Osteocyte (in vitro differentiated cells): ENCODE data around the gene ELOA. TPM values are rescaled to one million over a fixed set of nuclear protein-coding genes. Genes with fewer than 3 reads are reported as not detected.

Source experiments
- DNase-seq: peaks from one replicate; pipeline ENCODE4 v3.0.0; 2021; ENCODE audit warnings: mixed read lengths; ENCODE audit not compliant: unreplicated experiment; ENCODE audit errors: extremely low spot score
- H3K27ac Mint-ChIP-seq: one replicate; pipeline ENCODE4 v1.8.0; 2021; ENCODE audit warnings: mild to moderate bottlenecking, mixed read lengths; ENCODE audit not compliant: unreplicated experiment
- H3K27me3 Mint-ChIP-seq: one replicate; pipeline ENCODE4 v1.8.0; 2021; ENCODE audit warnings: mixed read lengths; ENCODE audit not compliant: unreplicated experiment
- H3K36me3 Mint-ChIP-seq: one replicate; pipeline ENCODE4 v1.8.0; 2021; ENCODE audit warnings: mixed read lengths; ENCODE audit not compliant: unreplicated experiment
- H3K4me1 Mint-ChIP-seq: one replicate; pipeline ENCODE4 v1.8.0; 2021; ENCODE audit warnings: mixed read lengths; ENCODE audit not compliant: unreplicated experiment
- H3K4me3 Mint-ChIP-seq: one replicate; pipeline ENCODE4 v1.8.0; 2021; ENCODE audit warnings: mild to moderate bottlenecking, moderate library complexity, mixed read lengths; ENCODE audit not compliant: unreplicated experiment
- H3K9me3 Mint-ChIP-seq: one replicate; pipeline ENCODE4 v1.8.0; 2021; ENCODE audit warnings: mixed read lengths; ENCODE audit not compliant: unreplicated experiment
- CTCF ChIP-seq: fragments of 200-600 bp; sonication (generic); IDR thresholded peaks from 2 replicates; pipeline ENCODE4 v1.5.0; 2021; ENCODE audit warnings: antibody characterized with exemption, mild to moderate bottlenecking, moderate library complexity
- total RNA-seq: library from RNA; stranded (reverse); gene quantifications from 2 replicates; pipeline ENCODE4 v1.2.1, GENCODE V29; 2021

ELOA gene
- total RNA-seq, 1 donor from 2014 or later = 47.0 TPM

DNA sequence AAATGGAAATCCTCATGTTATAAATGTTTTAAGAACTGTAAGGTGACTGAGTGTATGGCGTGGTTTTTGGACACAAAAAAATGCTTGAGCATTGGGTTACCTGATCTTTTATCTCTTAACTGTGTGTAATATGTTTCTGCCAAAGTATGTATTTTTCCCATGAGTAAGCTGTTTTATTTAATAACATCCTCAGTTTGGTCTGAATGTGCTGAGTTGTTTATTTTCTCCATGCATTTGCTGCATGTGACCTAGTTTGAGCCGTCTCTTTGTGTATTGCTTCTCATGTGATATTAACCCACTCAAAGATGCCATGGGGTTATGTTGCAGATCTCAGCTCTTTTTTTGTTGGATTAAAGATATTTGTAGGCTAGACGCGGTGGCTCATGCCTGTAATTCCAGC lies 41.6 kb downstream of the ELOA start:
- DNase-seq = no peak
- Mint-ChIP-seq H3K27ac (no peak overlapping the region), H3K27me3 (no peaks in the 10 kb centered on the region), H3K4me3 (no peak overlapping the region), H3K4me1 (peaks cover 18% of the 10 kb centered on the region), H3K36me3 (peaks cover 36% of the 10 kb centered on the region), H3K9me3 (no peaks in the 10 kb centered on the region)
- no peak for TF ChIP-seq CTCF

- no peak overlapping the region for H3K4me3 Mint-ChIP-seq
- H3K27me3 Mint-ChIP-seq = no peaks in the 10 kb centered on the region
- no peaks in the 10 kb centered on the region for H3K9me3 Mint-ChIP-seq
- H3K36me3 Mint-ChIP-seq = peaks cover 33% of the 10 kb centered on the region
- no peak overlapping the region for H3K27ac Mint-ChIP-seq
- DNase-seq = no peak
- TF ChIP-seq CTCF = no peak
- H3K4me1 Mint-ChIP-seq = peaks cover 38% of the 10 kb centered on the region
Observed at GRCh38 chr1:23787701-23788100, 44.4 kb downstream of the ELOA start.

DNA sequence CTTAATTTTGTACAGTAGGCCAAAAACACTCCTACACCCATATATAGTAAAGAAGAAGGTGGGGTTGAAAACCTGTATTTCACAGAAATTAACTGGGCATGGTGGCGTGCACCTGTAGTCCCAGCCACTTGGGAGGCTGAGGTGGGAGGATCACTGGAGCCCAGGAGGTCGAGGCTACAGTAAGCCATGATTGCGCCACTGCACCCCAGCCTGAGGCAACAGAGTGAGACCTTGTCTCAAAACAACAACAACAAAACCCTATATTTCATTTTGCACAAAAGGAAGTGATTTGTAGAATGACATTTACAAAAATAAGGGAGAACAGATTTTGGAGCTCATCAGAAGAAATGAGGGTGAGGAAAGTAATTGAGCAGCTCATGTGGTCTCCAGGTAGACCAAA lies 45.4 kb downstream of the ELOA start:
- Mint-ChIP-seq H3K27me3 (no peaks in the 10 kb centered on the region), H3K9me3 (no peaks in the 10 kb centered on the region), H3K4me3 (no peak overlapping the region), H3K36me3 (peaks cover 33% of the 10 kb centered on the region), H3K4me1 (peaks cover 41% of the 10 kb centered on the region), H3K27ac (peak overlapping the region; percentile 42)
- no peak for TF ChIP-seq CTCF
- no peak for DNase-seq

GRCh38 chr1:23790696-23791515 lies 47.6 kb downstream of the ELOA start, which contains the start of gene LYPLA2:
Gene LYPLA2, plus strand, starts transcription at chr1:23791145. Its CDS starts 1,538 bp downstream, at chr1:23792683.
- Mint-ChIP-seq H3K4me3 (peak within 1 kb of the TSS; percentile 96), H3K4me1 (peaks cover 41% of the 10 kb centered on the region), H3K27me3 (no peaks in the 10 kb centered on the region), H3K9me3 (no peaks in the 10 kb centered on the region), H3K36me3 (peaks cover 26% of the 10 kb centered on the region), H3K27ac (peak within 1 kb of the TSS; percentile 94)
- TF ChIP-seq CTCF = no peak
- DNase-seq = peak; percentile 97

DNA sequence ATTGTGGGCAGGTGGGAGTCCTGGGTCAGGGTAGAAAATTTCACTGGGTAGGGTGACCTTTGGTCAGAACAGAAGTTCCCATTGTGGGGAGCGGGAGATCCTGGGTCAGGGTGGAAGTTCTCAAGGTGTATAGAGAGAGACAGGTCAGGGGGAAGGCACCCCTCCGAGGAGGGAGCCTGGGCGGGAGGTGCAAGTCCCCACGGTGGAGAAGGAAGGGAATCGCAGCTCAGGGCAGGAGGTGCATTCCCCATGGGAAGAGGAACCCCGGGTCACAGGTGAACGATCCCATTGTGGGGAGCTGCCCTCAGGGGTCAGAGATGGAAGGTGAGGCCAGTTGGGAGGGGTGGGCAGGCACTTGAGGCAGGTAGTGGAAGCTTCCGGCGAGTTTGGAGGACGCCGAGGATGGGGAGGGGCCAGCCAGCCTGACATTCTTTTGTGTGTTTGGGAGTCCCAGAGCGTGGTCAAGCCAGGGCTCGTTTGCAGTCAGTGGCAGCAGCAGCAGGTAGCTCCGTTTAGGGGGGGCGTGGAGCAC lies 48.3 kb downstream of the ELOA start:
- Mint-ChIP-seq H3K27ac (peak overlapping the region; percentile 94), H3K27me3 (no peaks in the 10 kb centered on the region), H3K4me1 (peaks cover 41% of the 10 kb centered on the region), H3K36me3 (peaks cover 22% of the 10 kb centered on the region), H3K4me3 (peak overlapping the region; percentile 96), H3K9me3 (no peaks in the 10 kb centered on the region)
- TF ChIP-seq CTCF = no peak
- no peak for DNase-seq
